ENCODE results near the gene POLDIP3. TPM values are rescaled to one million over a fixed set of nuclear protein-coding genes. Genes with fewer than 3 reads are reported as not detected.

The POLDIP3 gene
- total RNA-seq, 1 experiment from 2014 or later = 67.6 TPM

DNA sequence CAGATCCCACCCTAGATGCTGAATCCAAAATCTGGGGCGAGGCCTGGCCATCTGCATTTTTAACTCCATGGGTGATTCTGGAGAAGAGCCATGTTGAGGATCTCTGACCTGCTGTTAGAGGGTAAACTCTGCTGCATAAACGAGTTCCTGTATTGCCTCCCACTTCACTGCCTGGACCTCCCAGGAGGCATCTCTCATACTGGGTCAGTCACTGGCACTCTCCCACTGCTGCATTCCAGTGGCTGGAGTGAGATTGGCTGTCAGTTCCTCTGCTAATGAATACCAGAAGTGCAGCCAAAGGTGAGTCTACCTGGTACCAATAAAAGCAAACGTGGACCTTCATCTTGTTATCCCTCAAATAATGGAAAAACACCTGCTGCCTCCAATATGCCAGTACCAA is 10.3 kb downstream of the POLDIP3 start:
- Histone ChIP-seq H3K4me2 (ENCODE audit: low read length) (no peak overlapping the region), H3K9me2 (ENCODE audit: insufficient read depth) (no peaks in the 10 kb centered on the region), H3K9me3 (ENCODE audit: control insufficient read depth in 1 of 2, insufficient read depth in 1 of 2, low read depth in 1 of 2, low read length in 2 of 2) (no peaks in the 10 kb centered on the region), H4K20me1 (ENCODE audit: insufficient read depth) (peaks cover 14% of the 10 kb centered on the region; the same call in 1 of the 2 replicates), H3K27ac (ENCODE audit: low read depth, low read length) (no peak overlapping the region), H2AFZ (ENCODE audit: low read depth, low read length, poor library complexity, severe bottlenecking) (no peak overlapping the region), H3K4me3 (replicated peaks in 1 of 2; ENCODE audit: low read depth in 1 of 2, low read length in 2 of 2) (no peak overlapping the region), H3K4me1 (ENCODE audit: control insufficient read depth in 1 of 2, insufficient read depth in 2 of 2, low read length in 2 of 2) (peaks cover 10% of the 10 kb centered on the region in 2 experiments), H3K9ac (ENCODE audit: low read length) (no peak overlapping the region), H3K36me3 (ENCODE audit: control insufficient read depth in 1 of 2, insufficient read depth in 2 of 2, low read length in 2 of 2) (peaks cover 22 to 49% of the 10 kb centered on the region in 2 experiments), H3K27me3 (ENCODE audit: insufficient read depth, low read length) (no peaks in the 10 kb centered on the region), H3K79me2 (ENCODE audit: insufficient read depth, low read length) (peaks cover 95% of the 10 kb centered on the region)
- ChIA-PET CTCF (no interaction called here), RAD21 (ENCODE audit: low non-redundant PET in 1 of 2, low total read pairs in 2 of 2, uncharacterized antibody in 2 of 2, unreplicated experiment in 2 of 2) (no interaction called here), POLR2A (no interaction called here)
- intact Hi-C loops (cut with micrococcal nuclease) = no loop called here
- ATAC-seq = no peak
- BruUV-seq (replicated peaks) = no TSS peak
- no peak for DNase-seq (ENCODE audit: low read depth, low spot score)
- TF ChIP-seq SIN3A (IDR thresholded peaks at IDR 0.05; ENCODE audit: low read depth) (no peak), RAD21 (IDR thresholded peaks at IDR 0.05; ENCODE audit: low read depth) (no peak), SP1 (IDR thresholded peaks at IDR 0.05; ENCODE audit: low read depth) (no peak), POLR2AphosphoS5 (IDR thresholded peaks at IDR 0.05; ENCODE audit: low read depth, low read length) (no peak), ELF1 (IDR thresholded peaks at IDR 0.05; ENCODE audit: borderline replicate concordance, low read depth) (no peak), CEBPB (IDR thresholded peaks at IDR 0.05; ENCODE audit: low read depth) (no peak), EGR1 (IDR thresholded peaks at IDR 0.05; ENCODE audit: low read depth) (no peak), POLR2A (IDR thresholded peaks at IDR 0.05; ENCODE audit: borderline replicate concordance, extremely low read depth, insufficient read depth, insufficient read length) (no peak)
- TF ChIP-seq, protein P1, sequence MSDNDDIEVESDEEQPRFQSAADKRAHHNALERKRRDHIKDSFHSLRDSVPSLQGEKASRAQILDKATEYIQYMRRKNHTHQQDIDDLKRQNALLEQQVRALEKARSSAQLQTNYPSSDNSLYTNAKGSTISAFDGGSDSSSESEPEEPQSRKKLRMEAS (IDR thresholded peaks at IDR 0.05) = no peak

DNA sequence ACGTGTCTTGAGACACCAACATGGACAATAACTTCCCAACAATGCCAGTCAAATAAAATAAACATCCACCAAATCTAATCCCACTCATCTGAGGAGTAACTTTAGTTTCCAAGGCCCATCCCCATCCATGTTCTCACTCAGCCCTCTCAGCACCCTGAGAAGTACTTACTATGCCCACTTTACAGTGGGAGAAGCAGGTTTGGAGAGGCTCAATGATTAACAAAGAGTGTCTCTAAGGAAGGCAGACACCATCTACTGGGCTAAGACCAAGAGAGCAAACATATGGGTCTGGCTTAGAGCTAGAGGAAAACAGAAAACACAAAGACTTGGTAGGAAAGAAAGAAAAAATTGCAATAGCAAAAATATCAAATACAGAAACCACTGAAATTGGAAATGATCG is 11.3 kb downstream of the POLDIP3 start:
- Histone ChIP-seq H3K27ac (ENCODE audit: low read depth, low read length) (no peak overlapping the region), H3K4me2 (ENCODE audit: low read length) (no peak overlapping the region), H3K79me2 (ENCODE audit: insufficient read depth, low read length) (peaks cover 95% of the 10 kb centered on the region), H3K9me3 (ENCODE audit: control insufficient read depth in 1 of 2, insufficient read depth in 1 of 2, low read depth in 1 of 2, low read length in 2 of 2) (no peaks in the 10 kb centered on the region), H3K4me3 (replicated peaks in 1 of 2; ENCODE audit: low read depth in 1 of 2, low read length in 2 of 2) (no peak overlapping the region), H3K9me2 (ENCODE audit: insufficient read depth) (no peaks in the 10 kb centered on the region), H3K36me3 (ENCODE audit: control insufficient read depth in 1 of 2, insufficient read depth in 2 of 2, low read length in 2 of 2) (peaks cover 29 to 53% of the 10 kb centered on the region in 2 experiments), H3K9ac (ENCODE audit: low read length) (no peak overlapping the region), H2AFZ (ENCODE audit: low read depth, low read length, poor library complexity, severe bottlenecking) (no peak overlapping the region), H3K27me3 (ENCODE audit: insufficient read depth, low read length) (no peaks in the 10 kb centered on the region), H4K20me1 (ENCODE audit: insufficient read depth) (peaks cover 14% of the 10 kb centered on the region; the same call in 1 of the 2 replicates), H3K4me1 (ENCODE audit: control insufficient read depth in 1 of 2, insufficient read depth in 2 of 2, low read length in 2 of 2) (peaks cover under 1% of the 10 kb centered on the region in 2 experiments; a peak in 2 of 4 replicates)
- no peak for DNase-seq (ENCODE audit: low read depth, low spot score)
- ATAC-seq = no peak
- intact Hi-C loops (cut with micrococcal nuclease) = no loop called here
- ChIA-PET CTCF (no interaction called here), POLR2A (interaction anchor here (1.6 kb wide), 1 partner anchor 11 kb away, joined by 4 read pairs; the partner anchor contains the start of gene POLDIP3), RAD21 (ENCODE audit: low non-redundant PET in 1 of 2, low total read pairs in 2 of 2, uncharacterized antibody in 2 of 2, unreplicated experiment in 2 of 2) (no interaction called here)
- TF ChIP-seq SRF (IDR thresholded peaks at IDR 0.05; ENCODE audit: low read depth) (no peak), FOSL1 (IDR thresholded peaks at IDR 0.05; ENCODE audit: low read depth) (no peak), CEBPB (IDR thresholded peaks at IDR 0.05; ENCODE audit: low read depth) (no peak), TCF7L2 (IDR thresholded peaks at IDR 0.05; ENCODE audit: borderline replicate concordance, extremely low read depth, insufficient read depth, insufficient read length) (no peak), ZNF274 (IDR thresholded peaks at IDR 0.05; ENCODE audit: low read depth, low read length) (no peak)
- BruUV-seq (replicated peaks) = no TSS peak
